Measurements from ENCODE around the gene MSI2.
A peak's percentile ranks its signal among the peaks of the same experiment; 100 is the strongest.

The MSI2 gene

DNA sequence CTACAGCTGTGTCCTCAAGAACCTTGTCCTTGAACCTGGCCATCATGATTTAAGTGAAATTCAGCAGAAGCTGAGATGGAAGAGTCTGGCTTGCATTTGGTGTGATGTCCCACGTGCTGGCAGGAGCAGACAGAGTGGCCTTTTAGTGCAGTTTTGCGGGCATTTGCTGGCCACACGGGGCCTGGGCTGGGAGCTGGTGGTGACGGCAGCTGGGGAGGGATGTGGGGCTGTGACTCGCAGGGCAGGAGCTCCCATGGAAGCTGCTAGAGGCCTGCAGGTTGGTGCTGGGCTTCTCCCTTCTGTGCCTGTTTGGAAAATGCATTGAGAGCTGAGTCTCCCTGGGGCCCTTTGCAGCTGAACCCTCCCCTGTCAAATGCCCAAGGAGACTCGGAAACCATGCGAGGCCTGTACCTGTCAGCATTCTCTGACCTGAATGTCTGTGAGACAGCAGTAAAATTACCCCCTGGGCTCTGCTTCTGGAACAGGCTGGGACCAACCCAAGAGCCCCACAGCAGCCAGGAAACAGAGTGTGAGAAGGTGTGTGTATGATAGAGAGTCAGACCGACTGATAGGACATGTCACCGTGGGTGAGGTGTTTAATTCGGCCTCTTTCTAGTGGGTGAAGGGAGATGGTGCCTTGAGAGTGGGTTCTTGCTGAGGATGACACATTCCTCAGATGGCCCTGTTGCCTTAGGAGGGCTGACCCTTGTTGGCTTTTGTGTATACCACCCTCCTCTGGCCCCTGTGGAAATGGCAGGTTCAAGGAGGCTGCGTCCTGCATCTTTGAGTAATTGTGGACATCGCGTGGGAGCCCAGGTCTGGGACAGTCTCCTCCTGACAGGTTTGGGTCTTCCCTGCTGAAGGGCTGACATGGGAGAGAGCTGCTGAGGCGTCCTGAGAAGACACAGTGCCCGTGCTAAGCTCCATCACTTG is 145.5 kb downstream of the MSI2 start:
- peak; percentile 43 for DNase-seq

DNA sequence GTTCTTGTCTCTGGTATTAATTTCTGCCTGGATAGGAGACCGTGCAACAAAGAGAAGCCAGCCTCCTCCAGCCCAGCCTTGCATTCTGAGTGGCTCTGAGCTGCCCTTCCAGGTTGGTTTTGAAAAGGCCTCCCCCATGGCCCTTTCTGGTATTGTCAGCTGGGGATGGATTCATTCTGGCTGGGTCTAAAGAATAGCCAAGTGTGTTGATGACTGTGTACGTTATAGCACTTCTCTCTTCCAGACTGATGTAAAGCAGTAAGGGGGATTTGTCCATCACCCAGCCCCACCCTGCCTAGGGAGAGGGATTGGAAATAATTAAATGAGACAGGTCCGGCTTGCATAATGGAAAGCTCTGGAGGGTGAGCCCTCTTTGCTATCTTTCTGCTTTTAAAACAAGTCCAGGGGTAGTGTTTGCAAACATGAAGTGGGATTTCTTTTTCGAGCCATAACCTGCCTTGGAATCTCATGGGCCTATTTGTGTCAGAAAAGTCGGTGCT is 146.4 kb downstream of the MSI2 start:
- DNase-seq: no peak

DNA sequence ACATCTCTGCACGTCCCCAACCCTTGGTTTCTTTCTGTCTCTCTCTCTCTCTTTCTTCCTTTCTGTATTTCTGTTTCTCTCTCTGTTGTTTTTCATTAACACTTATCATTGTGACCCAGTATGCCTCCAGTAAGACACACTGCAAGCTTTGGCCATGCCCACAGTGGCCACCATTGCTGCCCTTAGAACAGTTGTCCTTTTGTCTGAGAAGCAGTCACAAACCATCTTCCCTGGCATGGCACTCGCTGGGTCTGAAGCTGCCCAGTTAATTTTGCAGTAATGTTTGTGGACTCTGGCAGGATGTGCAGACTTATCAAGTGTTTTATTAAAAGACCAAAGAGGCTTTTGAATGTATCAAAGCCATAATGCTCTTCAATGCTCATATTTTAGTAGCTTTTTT is 146.9 kb downstream of the MSI2 start:
- DNase-seq: no peak

DNA sequence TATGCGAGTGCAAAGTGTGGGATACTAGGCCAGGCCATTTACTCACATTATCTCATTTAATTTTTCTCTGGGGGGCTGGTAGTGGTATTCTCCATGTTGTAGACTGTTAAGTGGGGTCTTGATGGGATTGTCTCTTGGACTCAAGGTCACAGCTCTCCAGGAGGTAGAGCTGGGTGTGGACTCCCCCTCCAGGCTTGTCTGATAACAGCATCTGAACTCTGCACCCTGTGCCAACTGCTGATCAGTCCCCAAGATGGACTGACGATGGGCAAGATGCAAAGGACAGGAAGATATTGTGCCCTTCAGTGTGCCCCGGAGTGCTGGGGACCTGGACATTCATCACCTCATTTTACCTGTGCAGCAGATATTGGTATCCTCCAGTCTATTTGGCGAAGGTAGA is 147.8 kb downstream of the MSI2 start:
- DNase-seq: peak; percentile 58

DNA sequence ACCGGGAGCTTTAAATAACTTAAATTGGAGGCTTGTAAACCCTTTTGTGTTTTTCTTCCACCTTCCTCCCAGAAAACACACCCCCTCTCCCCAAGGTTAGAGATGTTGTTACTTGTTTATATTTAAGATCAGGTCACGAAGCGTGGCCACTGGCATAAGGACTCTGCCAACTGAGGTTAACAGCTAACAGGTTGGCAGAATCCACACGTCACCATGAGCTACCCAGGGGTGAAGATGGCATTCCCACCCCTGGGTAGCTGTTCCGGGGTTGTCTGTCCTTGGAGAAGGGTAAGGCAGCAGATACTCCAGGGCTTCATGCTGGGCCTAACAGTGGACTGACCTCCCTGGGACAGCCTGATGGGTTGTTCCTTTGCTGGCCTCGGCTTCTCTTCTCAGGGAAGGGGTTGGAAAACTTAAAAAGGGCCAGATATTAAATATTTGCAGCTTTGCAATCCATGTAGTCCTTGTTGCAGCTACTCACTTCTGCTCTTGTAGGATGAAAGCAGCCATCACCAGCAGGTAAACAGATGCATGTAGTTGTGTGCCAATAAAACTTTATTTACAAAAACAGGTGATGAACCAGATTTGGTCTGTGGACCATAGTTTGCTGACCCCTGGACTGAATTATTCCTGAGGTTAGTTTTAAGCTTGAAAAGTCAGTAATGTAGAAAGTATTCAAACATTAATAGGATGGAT is 148.6 kb downstream of the MSI2 start:
- no peak for DNase-seq

DNA sequence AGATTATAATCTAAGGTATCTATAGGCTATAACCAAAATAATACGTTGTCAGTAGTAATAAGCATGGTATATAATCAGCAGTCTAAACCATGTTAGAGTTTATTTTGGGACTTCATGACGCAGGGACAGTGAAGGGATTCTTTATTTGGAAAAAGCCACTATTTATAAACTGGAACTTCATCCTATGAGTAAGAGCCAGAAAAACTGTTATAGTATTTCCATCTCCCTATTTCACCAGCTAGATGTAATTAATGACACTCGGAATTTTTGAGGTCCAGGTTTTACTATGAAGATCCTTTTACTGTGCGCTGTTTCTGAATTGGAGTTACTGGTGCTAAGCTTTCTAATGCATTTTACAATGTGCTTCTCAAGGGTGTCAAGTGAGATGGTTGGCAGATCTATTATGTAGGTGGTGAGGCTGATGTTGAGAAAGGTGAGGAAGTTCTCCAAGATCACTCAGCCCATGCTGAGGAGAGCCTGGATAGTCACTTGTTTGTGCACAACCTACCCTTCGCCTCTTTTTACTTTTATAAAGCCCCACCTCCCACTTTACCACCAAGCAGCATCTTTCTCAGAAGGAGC is 149.3 kb downstream of the MSI2 start:
- DNase-seq: no peak

DNA sequence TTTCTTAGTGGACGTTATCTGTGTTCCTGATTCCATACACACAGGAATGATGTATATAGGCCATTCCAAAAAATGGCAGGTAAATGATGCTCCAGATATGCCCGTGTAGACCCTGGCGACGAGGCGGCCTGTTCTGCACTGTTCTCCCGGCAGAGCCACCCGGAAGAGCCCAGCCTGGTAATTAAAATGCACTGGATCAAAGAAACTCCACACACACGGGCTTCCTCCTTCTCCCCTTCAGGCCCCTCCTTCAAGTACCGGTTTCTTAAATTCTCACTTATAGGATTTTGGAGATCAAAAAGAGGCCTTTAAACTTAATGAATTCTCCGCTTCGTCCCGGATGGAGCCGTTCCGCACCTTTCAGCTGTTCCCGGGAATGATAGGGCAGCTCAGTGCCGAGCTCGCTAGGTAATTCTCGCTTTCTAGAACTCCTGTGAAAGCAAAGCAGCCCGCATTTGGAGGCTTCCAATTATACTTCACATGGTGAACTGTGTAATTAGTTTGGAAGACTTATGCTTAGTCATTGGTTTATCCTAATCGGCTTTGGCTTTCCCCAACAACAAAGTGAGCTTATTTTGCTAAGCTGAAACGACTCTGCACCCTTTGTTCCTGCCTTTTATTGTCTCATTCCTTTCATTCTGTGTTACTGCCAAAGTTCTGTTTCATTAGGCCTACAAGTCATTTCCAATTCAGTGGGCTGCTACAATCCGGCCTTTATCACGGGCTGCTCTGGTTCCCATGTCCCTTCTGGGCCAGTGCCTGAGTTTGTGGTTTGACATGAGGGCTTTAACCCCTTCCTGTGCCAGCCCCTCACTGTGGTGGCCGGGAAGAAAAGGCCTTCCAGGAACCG is 150.0 kb downstream of the MSI2 start:
- DNase-seq: peak; percentile 76

DNA sequence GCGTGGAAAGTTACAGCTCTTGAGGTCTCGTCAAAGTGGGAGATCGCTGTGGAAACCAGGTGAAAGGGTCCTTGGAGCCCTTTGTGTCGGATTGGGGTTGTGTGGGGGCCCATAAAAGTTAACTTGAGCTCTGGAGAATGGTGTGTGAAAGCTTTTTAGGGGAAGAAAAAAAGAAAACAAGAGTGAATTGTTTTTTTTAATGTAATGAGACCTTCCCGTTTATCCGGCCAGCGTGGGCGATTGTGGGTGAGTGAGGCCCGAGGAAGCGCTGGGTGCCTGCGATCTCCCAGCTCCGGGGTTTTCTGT is 150.6 kb downstream of the MSI2 start:
- DNase-seq: no peak

DNA sequence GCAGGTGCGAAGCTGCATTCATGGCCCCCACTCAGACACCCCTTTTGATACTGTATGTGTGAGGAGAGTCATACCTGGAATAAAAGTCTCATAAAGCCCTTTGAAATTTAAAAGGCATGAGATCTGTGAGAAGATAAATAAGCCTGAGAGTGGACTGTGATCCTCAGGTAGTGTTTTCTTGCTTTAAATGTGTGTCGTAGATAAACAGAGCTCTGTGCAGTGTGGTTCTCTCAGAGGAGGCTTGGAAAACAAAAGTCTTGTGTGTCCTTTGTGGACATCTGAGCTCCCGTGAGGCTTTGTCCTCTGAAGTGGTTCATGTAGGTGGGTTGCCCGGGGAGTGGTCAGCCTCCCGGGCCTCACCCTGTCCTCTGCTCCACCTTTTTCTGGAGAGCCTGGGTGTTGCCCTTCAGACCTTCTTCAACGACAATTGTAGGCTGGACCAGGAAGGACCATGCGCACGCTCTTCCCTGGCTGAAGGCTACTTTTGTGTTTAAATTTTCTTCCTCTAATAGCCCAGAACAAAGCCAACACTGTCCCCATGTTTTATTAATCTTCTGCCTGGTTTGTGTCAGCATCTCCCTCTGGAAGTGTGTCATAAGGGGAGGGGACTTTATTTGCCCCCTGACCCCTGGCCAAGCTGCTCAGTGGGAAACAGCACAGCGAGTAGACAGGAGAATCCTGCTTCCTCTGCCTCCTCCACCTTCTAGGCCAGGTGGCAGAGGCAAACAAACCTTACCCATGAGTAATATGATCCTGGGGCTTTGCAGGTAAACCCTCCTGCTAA is 151.2 kb downstream of the MSI2 start:
- peak; percentile 40 for DNase-seq

DNA sequence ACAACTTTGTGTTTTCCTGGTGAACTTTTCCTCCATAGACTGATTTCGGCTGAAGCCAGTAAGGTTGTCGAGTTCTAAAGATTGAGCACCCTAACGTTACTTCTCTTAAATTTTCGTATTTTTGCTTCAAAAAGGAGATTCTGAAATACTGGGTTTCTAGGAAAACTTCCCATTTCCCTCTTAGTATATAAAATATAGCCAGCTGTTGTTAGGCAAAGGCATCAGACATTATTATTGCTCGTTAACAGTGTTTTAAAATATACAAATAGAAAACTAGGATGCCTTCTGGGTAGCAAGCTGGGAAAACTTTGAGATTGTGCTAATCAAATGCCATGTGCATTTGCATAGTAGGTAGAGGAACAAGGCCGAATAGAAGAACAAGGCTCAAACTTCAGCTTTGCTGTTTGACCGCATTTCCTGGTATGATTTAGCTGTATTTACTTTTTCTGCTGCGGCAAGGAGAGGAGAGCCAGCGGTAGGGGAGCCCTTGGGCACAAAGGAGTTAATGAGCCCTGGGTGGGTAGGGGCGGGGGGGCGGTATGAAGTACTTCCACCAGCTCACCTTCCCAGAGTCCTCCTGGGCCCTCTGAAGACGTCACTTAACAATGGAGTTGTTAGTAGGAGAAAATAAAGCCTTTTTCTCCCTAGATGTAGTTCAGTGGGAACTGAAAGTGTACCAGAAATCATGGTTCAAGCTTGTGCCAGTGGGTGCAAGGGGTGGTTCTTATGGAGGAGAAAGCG is 151.9 kb downstream of the MSI2 start:
- peak; percentile 78 for DNase-seq

DNA sequence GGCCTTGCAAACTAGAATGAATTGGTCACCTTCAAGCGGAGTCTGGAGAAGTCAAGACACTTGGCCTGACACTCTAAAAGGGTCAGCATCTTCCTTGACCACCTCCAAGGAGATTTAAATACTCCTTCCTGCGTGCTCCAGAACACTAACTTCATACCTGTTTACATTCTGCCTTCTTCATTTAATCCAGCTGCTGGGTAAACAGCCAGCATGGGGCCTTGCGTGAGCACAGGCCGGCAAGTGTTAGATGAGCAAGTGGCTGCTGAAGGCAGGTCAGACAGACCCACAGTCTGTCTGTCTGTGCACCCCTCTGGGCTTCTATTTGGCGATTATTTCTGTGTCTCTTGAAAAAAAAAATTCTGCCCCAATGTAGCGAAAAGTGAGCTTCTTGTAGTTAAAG is 153.8 kb downstream of the MSI2 start:
- DNase-seq: no peak

DNA sequence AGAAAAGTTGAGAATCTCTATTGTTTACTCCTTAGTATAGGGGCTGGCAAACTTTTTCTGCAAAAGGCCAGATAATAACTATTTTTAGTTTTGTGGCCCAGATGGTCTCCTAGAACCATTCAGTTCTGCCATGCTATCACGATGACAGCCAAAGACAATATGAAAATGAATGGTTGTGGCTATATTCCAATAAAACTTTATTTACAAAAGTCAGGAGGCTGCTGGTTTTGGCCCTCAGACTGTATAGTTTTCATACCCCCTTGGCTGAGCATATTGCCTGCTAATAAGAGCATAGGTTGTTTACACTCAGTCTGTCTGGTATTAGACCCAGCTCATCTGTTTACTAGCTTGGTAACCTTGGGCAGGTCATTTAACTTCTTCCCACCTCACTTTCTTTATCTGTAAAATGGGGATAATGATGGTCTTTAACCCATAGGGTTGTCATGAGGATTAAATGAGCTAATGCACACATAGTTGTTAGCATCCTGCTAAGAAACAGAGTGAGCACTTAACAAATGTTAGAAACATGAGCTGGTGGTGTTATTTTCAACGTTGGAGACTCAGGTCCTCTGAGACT is 156.3 kb downstream of the MSI2 start:
- no peak for DNase-seq

DNA sequence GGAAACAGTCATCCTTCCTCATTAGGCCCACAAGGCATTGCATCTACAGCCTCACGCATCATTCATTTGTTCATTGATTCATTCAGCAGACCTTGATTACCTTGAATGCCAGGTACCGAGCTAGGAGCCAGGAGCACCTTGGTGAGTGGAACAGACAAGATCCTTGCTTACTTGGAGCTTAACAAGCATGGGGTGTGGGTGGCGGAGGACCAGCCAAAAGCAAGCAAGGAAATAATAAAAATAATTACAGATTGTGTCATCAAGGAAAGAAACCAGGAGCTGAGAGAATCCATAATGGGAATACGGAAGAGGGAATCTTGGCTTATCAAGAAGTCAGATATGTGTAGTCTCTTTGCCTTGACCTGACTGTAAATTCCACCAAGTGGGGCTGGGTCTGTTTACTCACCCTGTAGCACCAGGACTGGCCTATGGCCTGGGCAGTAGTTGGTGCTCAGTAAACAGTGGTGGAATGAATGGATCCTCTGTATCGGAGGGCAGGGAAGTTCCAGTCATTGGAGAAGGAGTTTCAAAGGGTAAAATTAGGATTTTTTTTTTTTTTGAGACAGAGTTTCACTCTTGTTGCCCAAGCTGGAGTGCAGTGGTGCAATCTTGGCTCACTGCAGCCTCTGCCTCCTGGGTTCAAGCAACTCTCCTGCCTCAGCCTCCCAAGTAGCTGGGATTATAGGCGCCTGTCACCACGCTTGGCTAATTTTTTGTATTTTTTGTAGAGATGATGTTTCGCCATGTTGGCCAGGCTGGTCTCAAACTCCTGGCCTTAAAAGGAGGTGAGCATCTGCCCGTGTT is 157.7 kb downstream of the MSI2 start:
- no peak for DNase-seq

DNA sequence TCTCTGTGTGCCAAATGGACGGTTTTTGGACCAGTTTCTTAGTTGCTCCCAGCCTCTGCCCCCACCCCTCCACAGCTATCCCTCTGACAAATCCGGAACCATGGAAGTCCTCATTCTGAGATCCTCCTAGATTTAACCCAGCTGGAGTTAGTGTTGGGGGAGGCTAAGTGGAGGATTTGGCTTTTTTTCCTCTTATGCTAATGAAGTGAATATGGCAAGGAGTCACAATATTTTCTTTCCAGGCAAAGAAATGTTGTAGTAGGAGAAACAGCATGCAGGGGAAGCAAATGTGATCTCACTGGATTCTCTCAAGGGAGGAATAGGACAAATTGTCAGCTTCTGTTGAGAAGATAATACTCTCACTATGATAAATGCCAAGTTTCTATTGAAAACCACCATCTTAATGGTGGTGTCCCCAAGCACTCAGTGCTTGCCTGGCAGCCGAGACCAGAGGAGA is 159.5 kb downstream of the MSI2 start:
- no peak for DNase-seq

DNA sequence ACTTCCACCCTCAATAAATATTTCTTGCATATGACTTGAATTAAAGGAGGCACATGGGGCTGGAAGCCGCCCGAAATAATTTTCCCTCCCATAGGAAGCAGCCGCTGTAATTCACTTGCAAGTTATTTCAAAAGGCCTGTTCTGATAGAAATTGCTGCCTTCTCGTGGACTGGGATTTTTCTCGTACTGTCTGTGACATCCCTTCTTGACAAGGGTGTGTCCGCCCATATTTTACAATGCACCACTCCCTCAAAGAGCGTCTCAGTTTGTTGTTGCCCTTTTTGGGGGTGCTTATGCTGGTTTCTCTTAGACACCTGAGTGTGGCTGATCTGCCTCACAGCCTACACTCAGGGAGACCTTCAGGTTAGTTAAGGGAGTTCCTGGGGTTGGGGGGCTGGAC is 160.0 kb downstream of the MSI2 start:
- DNase-seq: no peak

DNA sequence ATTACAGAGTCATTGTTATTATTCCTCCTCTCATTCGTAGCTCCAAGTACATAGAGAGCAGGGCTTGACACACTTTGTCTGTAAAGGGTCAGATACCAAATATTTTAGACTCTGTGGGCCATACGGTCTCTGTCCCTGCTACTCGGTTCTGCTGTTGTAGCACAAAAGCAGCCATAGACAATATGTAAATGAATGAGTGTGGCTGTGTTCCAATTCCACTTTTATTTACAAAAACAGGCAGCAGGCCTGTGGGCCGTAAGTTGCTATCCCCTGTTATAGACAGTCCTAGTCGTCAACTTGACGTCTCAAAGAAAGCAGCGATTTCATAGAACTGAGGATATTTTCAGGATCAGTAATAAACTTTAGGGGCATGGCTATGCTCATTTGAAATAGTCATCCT is 161.6 kb downstream of the MSI2 start:
- no peak for DNase-seq

DNA sequence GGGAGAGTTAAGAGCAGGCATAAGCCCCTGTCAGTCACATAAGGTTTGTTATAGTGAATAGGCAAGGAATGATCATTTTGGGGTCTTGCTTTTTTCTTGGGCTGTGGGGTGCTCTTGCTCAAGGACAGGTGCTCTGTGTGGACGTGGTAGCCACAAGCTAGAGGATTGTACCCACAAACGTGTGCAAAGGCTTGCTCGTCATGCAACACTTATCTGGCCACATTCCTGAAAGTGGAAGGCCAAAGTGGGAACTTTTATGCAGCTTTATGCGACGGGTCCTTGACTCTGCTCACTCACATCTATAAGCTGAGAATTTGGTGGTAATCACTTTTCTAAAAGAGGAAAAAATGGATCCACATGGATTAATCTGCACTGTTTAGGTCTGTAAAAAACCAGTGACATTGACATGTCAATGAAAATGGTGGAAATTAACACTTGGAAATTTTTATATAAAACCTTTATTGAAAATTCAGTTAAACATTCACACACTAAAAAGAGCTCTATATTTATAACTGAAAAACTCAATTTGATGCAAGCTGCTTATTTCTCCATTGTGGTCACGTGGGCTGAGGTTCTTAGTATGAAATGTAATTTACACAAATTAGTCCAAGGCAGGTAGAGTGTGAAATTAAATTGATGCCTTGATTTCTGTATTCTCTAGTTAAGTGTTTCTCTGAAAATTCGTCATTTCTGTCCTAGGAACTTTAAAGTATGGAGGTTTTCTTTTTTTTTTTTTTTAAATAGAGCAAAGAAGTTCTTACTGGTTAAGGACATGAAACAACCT is 162.3 kb downstream of the MSI2 start:
- DNase-seq: no peak

DNA sequence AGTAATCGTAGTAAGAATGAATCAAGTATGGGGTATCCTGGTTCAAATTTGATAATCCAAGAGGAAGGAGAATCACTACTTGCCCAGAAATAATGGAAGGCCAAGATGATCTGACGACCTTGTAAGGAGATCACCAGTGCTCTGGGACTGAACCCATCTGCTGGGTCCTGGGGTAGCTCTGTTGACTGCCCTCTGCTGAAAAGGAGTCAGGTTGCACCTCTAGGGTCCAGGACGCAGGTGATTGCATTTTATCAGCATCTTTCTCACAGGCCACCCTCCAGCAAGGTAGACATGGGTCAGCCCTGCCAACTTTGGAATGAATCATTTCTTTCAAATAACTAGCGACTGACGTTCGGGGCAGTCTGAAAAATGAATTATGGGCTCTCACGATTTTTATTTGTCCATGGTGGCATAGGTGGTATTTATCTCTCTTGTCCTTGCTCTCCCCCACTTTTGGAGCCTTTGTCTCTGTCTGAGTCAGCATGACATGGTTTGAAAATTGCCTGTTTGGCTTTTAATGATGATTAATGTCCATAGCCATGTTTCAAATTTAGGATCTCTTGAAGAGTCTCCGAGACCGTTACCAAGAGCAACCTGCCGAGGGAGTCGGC is 163.7 kb downstream of the MSI2 start:
- DNase-seq: no peak
